ENCODE measurements around the gene PITPNC1. TPM values are rescaled to one million over a fixed set of nuclear protein-coding genes. Genes with fewer than 3 reads are reported as not detected.

Gene PITPNC1
- 7.2 and 8.5 TPM in 2 replicates for total RNA-seq

DNA sequence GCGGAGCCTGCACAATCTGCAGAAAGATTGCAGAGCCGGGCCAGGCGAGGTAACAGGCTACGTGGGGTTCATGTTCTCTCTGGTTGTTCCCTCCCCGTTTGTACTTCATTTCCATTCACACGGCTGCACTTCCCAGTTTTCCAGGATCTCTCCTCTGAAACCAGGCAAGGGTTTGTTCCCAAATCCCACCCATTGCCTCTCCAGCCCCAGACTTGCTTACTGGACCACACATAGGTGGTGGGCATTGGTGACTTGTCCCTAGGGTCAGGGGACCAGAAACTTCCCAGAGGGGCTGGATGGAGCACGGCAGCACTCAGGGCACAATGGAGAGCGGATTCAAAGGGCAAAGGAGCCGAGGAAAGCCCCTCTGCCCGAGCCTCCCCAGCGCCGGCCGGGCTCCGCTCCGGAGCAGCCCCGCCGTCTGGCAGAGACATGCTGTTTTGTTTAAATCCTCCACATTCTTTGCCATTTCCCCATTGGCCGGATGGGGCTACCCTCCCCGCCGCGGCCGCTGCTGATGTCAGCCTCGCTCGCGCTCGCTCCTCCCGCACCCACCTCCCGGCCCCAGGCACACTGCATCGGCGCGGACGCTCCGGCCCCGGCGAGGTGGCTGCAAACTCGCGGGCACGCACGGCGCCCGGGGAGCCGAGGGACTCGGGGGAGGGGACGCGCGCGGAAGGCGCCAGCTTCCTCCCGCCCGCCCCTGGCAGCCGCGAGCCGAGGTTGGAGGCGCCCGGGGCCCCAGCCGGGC, at the start of gene PITPNC1:
Gene PITPNC1, plus strand, starts transcription at position 545 of the 751 bp plus-strand sequence.

DNA sequence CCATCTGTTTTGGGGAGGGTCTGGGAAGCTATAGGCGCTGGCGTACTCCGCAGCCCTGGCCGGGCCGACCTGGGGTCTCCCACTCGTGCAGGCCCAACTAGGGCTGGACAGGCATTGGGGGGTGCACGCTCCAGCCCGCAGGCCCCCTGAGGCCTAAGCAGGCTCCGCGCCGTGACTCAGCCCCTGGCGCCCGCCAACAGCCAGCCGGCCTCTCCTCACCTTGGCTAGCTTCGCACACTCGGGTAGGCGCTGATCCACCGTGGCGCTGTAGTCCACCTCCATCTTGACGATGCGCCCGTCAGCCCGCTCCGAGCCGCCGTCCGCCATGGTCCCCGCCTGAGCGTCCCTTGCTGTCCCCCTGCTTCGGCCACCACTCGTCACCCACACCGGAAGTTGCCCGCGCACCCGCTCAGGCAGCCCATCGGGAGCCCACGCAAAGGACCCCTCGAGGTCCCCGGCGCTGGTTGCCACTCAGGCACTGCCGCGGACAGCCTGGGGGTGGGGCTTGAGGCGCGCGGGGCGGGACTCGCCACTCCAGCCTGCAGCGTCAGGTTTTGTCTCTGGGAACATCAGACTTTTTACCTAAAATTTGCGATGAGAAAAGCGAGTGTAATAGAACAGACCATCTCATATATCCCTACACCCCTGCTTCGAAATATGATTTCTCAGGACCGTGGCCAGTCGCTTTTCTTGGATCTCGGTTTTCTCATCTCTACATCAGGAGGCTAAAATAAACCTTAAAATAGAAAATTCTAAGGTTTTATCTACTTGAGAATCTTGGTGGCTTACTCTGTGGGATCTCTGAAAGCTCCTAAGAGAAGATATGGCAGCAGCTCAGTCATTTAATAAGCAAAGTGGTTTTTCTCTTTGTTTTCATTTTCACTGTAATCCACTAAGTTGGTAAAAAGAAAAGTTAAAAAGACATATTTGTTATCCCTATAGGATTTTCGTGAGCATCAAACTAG, 10.6 kb upstream of the PITPNC1 start, which contains the start of gene PSMD12:
Gene PSMD12, minus strand, starts transcription at position 385 of the 965 bp plus-strand sequence. Its CDS starts 58 bp downstream, at position 327.

DNA sequence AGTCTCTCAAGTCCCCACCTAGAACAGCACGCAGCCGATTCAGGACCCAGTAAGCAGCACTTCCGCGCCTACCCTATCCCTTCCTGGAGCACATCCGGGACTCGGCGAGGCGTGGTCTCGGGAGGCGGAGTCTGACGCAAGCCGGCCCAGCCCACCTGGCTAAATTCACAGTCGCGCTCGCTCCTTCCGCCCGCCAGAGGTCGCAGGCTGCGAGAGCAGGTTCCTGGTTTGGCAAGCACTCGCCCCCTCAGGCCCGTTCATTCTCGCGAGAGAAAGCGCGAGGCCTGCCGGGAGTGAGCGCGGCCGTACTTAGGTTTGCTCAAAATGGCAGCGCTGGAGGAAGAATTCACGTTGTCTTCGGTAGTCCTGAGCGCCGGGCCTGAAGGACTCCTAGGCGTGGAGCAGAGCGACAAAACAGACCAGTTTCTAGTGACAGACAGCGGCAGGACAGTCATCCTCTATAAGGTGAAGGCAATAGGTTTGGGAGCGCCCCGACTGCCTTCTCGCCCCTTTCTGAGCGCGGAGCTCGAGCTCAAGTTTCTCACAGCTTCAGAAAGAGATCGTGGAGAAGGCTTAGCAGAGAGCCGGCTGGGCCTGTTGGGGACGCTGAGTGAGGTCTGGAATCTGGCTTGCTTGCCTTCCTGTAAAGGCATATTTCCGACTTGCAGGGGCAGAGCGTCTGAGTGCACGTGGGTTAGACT, 340.7 kb downstream of the PITPNC1 start, which contains the start of gene NOL11:
Gene NOL11, plus strand, starts transcription at position 313 of the 701 bp plus-strand sequence. Its CDS starts 12 bp downstream, at position 325.

Small RNA genes lying within 50 kb of the gene (small RNA-seq; reads per million reads assigned to genes)
- gene MIR548AA2 (not detected), gene MIR548D2 (not detected), gene RF00019 (not detected), gene RN7SL756P (not detected), gene SNORA38B (16.4 reads per million, percentile 95 among the genes with 10 or more reads in this experiment)

Other genes starting within 250 kb of the PITPNC1 start
- 64.9 and 70.0 TPM in 2 replicates for gene HELZ, start 132.1 kb upstream of the PITPNC1 start, total RNA-seq
- 41.0 and 49.0 TPM in 2 replicates for gene PSMD12, start 10.7 kb upstream of the PITPNC1 start, total RNA-seq